SW480 (cell line): ENCODE data around the gene TPRKB.
"Not testable (repeated sequence)": the region's sequence is repeated elsewhere in the genome, so short reads cannot be mapped to it uniquely, and the experiment has no call there.

ENCODE experiments used
- DNase-seq: peaks from one replicate; pipeline ENCODE4 v3.0.0-alpha.2; 2016; ENCODE audit warnings: low spot score

TPRKB gene

DNA sequence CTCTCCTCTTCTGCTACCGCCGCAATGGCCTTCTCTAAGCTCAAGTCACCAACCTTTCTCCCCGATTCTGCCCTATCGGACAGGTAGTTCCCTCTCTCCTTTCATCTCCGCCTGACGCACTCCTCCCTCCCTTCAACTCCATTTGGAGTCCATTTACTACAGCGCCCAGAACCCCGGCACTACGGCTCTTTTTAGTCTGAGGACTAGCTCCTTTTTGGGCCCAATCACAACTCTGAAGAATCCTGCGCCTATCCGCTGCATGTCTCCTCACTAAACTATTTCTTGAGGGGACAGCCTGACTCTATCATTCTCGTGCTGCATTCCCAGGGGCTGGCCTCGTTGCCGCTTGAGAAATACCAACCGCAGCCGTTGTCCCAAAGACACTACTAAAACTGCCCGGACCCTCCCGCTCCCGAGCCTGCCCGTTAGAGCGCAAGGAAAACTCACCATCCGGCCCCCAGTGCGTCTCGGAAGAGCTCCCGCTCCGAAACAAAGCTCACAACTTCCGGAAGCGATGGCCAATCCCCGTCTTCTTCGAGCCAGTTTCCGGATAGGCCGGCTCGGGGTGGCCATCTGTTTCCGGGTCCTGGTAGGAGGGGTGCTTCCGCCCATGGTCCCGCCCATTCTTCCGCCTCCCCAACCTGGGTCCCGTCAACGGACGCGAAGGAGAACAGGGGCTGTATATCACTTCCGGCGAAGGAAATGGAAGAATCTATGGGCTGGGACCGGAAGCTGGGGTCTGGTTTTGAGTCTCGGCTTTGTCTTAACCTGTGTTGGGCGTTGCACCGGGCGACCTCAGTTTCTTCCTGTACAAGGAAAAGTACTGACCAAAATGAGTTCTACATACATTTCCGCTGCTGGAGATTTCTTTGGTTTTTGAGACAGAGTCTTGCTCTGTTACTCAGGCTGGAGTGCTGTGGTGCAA is at the start of gene TPRKB:
Gene TPRKB (minus strand): TSS at position 491 of the 925 bp plus-strand sequence. CDS start 2,776 bp downstream, outside the sequence.
- DNase-seq, result peak; percentile 99

DNA sequence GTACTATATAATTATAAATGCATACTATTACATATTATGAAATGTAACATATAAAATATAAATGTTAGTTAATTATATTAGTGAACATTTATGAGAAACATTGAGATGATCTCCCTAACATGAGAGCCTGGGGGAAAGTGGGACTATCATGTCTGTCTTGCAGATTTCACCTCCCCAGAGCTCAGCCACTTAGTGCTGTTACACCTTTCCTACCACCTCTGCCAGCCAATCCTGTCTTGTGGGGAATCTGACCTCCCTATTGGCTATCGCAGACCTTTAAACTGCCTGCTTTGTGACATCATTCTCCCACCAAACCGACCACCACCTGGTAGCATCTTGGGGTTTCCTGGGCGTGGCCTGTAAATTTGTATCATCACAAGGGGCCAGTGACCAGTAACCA is 46.7 kb upstream of the TPRKB start, which contains the start of gene C2orf78:
Gene C2orf78 (plus strand): TSS at position 301 of the 400 bp plus-strand sequence. CDS start 127 bp downstream, outside the sequence.
- DNase-seq, result not testable (repeated sequence)

GRCh38 chr2:73783402-73783801 is 46.3 kb upstream of the TPRKB start:
- not testable (repeated sequence) for DNase-seq

GRCh38 chr2:73780237-73780582 is 43.1 kb upstream of the TPRKB start:
- DNase-seq, result no peak

DNA sequence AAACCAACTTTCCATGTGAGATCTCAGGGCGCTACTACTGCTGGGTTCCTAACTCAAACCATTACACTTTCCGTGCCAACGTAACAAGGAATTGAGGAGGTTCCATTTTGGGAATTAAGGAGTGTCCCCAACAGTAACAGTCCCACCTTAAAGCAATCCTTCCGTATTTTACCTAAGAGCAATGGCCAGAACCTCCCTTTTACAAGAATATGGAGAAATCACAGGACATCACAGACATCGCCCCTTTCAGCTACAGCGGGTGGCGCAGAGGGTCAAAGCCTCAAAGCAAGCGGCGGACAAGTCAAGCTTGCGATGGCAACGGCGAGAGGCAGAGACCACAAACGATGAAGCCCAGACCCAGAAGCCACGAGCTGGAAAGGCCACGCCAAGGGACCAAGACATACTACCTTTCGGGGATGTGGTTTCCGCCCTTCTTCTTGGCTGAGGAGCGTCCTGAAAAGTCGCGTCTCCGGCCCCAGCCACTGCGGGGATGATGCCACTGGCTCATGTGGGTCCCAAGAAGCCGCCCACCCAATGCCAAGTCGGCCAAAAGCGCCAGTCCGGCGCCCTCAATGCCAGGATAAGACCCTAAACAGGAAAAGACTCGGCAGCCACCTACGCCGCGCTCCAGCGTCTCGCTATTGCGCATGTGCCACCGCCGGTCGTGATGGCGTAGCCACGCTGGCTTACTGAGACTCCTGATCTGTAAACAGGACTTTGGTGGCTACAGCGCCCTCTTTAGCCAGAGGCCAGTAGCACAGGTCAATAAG is 42.5 kb upstream of the TPRKB start, which contains the start of gene DUSP11:
Gene DUSP11 (minus strand): TSS at position 637 of the 770 bp plus-strand sequence. CDS start 129 bp downstream, at position 508.
- DNase-seq, result peak; percentile 92

- DNase-seq, result not testable (repeated sequence)
Measured at GRCh38 chr2:73778867-73779466, 41.8 kb upstream of the TPRKB start.

GRCh38 chr2:73776869-73777519 is 39.8 kb upstream of the TPRKB start:
- no peak for DNase-seq

GRCh38 chr2:73776381-73776780 is 39.2 kb upstream of the TPRKB start:
- DNase-seq, result no peak

DNA sequence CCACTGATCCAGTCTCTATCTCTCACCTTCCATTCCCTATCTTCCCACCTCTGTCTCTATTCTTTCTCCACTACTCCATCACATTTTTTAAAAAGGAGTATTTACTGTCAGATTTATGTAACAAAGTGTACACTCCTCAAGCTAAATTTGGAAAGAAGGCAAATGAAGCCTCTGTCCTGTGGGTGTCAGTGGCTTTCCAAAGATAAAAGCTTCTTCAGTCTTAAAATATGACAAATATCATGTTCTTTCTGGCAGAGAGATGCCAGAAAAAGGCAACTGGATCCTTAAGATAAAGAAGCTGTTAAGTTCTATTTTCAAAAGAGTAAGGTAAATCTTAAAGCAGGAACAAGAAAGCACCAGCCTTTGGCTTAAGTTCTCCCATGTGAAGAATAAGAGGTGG is 35.7 kb upstream of the TPRKB start:
- no peak for DNase-seq

DNA sequence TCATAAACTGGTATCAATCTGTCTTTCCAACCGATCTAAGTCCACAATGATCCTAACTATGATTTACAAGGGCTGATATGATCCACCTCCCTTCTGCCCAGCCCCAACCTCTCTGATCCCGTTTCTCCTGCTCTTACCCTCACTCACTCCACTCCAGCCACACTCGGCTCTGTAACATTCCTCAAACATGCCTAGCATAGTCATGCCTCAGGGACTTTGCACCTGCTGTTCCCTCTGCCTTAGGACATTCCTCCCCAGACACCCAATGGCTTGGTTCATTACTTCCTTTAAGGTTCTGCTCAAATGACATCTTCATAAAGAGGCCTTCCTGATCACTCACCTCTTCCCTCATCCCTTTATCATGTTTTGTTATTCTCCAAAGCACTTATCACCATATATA is 33.6 kb upstream of the TPRKB start:
- DNase-seq, result no peak

DNA sequence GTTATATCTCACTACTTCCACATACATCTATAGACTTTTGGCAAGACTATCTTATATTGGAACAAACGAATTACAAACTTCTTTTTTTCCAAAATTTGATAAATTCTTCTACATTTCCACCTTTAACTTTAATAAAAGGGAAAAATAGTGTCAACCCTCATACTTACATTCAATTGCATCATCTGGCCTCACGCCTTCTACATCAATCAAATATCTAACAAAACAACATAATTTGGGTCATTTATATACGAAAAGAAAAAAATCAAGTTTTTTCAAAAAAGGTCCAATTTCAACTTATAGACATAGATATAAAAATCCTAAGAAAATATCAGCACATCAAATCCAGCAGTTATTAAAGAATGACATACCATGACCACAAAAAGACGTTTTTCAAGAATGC is 29.8 kb upstream of the TPRKB start:
- DNase-seq, result no peak

GRCh38 chr2:73766349-73766748 is 29.2 kb upstream of the TPRKB start:
- no peak for DNase-seq

DNA sequence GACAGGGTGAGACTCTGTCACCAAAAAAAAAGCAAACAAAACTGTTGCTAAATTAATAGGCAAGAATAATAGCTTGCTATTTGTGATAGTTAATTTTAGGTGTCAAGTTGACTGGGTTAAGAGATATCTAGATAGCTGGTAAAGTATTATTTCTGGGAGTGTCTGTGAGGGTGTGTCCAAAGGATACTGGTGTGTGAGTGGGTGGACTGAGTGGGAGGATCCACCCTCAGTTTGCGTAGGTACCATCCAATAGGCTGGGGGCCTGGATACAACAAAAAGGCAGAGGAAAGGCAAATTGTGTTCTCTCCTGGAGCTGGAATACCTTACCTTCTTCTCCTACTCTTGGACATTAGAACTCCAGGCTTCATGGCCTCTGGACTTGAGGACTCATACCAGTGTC is 27.8 kb upstream of the TPRKB start:
- DNase-seq, result no peak

GRCh38 chr2:73762571-73762970 is 25.4 kb upstream of the TPRKB start:
- no peak for DNase-seq

- DNase-seq, result no peak
Measured at GRCh38 chr2:73759904-73760303, 22.8 kb upstream of the TPRKB start.

DNA sequence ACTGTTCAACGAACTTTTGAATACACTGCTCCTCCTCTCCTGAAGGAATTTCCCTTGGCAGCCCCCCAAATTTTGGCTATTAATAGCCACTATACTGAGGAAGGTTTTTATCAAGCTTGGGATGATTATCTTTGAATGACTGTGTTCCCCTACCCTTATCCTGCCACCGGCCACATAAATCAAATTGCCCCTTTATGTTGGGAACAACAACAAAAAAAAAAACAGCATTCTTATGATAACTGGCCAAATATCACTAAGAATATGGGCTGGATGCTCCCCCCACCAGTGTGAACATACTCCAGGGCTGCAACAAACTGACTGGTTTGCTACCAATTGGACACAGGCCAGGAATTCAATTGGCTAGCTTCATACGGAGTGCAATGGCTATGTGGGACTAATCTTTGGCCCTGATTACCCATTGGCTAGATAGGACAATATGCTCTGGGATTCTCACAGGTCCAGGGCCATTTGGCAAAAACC is 22.2 kb upstream of the TPRKB start:
- no peak for DNase-seq

- DNase-seq, result not testable (repeated sequence)
Measured at GRCh38 chr2:73754332-73754731, 17.2 kb upstream of the TPRKB start.

DNA sequence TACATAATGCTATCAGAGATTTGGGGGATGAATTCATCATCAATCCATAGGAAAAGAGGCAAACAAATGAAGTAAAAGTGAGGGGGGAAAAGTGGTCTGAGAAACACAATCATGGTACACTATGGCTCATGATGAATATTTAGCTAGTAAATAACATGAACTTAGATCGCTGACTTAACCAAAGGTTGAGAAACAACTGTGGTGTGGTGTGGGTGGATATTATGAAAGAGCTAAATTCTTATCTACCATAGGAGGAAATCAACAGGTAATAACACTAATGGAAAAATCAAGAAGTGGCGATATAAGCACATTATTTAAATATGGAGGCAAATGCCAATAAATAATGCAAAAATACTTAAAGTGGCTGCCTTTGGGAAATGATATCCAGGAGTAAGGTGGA is 12.2 kb upstream of the TPRKB start:
- no peak for DNase-seq

GRCh38 chr2:73746877-73747208 is 9.7 kb upstream of the TPRKB start:
- no peak for DNase-seq

DNA sequence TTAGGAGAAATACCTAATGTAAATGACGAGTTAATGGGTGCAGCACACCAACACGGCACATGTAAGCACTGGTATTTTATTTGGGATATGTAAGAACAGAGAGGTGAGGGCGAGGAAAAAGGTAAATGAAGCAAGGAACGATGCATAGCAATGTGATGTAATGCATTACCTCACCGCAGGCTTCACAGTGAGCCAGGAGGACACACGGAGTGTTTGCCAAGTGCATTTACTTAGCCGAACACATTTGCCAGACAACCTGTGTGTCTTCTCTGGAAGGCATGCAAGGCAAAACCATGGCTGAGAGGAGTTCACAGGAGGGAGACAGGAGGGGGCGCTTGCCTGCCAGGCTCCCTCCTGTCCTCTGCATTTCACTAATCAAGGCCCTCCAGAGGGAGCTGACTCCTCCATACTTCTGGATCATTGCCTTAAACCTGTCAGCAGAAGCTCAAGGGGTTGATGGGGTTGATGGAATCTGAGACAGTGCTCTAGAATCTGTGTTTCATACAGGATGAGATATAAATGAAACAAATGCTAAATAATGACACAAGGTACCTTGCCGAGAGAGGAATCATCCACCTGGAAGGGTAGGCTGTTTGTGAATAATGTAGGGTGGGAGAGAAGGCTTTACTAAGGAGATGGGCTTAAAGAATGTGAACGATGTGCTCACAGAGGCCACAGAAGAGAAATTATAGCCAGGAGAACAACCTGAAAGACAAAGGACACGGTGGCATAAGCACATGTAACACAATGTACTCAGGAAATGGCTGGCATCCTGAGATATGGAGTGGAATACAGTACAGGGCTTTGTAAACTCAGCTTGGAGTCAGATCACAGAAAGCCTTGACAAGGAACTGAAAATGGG is 9.1 kb upstream of the TPRKB start:
- DNase-seq, result no peak

DNA sequence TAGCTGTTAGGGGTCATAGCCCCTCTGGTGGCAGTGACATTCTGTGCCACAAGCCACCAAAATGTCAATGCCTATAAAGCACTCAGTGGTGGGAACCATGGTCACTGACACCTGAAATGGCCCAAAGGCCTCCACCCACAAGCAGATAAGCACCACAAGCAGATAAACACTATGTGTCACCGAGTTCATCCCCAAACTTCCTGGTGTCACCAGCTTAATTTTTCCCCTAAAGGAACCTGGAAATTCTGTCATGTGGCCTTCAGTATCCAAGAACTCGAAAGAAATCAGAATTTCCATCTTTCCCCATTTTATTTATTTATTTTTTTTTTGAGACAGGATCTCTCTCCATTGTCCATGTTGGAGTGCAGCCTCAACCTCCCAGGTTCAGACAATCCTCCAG is 3.6 kb upstream of the TPRKB start:
- DNase-seq, result no peak
